HL-60 (cell line): Measurements from ENCODE around the gene SEC23A.

Source experiments
- GABPA ChIP-seq: IDR thresholded peaks from 2 replicates; pipeline ENCODE4 v1.6.1; 2012; ENCODE audit warnings: low read depth
- POLR2AphosphoS5 ChIP-seq: IDR thresholded peaks from 2 replicates; pipeline ENCODE4 v1.6.1; 2012; ENCODE audit warnings: low read depth
- SPI1 ChIP-seq: IDR thresholded peaks from 2 replicates; pipeline ENCODE4 v1.6.1; 2012; ENCODE audit warnings: low read depth, mild to moderate bottlenecking, borderline replicate concordance
- TF ChIP-seq, protein P1 (sequence below): IDR thresholded peaks from one replicate; pipeline ENCODE4 v1.5.1; 2011; ENCODE audit warnings: low read length, control low read depth, inconsistent platforms; ENCODE audit not compliant: insufficient read depth
- TF ChIP-seq, protein P2 (sequence below): IDR thresholded peaks from 2 replicates; pipeline ENCODE4 v1.6.1; 2012; ENCODE audit warnings: low read depth; ENCODE audit not compliant: insufficient replicate concordance

DNA sequence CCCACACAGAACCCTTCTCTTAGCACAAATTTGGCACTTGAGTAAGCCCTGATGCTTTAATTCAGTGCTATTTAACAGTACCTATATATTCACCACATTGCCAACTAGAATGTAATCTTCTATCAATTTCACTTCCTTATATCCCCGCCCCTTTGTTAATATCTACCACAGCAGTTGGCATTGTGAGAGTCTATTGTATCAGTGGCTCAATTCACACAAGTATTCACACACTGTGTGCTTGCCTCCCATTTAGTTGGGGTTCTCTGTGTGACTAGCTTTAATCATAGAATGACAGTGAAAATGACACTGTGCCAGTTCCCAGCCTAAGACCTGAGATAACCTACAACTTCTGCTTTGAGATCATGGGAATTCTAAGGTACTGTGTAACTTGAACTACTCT lies 103.1 kb downstream of the SEC23A start:
- TF ChIP-seq GABPA (no peak), POLR2AphosphoS5 (no peak), SPI1 (no peak)
- TF ChIP-seq, protein P1, sequence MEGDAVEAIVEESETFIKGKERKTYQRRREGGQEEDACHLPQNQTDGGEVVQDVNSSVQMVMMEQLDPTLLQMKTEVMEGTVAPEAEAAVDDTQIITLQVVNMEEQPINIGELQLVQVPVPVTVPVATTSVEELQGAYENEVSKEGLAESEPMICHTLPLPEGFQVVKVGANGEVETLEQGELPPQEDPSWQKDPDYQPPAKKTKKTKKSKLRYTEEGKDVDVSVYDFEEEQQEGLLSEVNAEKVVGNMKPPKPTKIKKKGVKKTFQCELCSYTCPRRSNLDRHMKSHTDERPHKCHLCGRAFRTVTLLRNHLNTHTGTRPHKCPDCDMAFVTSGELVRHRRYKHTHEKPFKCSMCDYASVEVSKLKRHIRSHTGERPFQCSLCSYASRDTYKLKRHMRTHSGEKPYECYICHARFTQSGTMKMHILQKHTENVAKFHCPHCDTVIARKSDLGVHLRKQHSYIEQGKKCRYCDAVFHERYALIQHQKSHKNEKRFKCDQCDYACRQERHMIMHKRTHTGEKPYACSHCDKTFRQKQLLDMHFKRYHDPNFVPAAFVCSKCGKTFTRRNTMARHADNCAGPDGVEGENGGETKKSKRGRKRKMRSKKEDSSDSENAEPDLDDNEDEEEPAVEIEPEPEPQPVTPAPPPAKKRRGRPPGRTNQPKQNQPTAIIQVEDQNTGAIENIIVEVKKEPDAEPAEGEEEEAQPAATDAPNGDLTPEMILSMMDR: no peak
- TF ChIP-seq, protein P2, sequence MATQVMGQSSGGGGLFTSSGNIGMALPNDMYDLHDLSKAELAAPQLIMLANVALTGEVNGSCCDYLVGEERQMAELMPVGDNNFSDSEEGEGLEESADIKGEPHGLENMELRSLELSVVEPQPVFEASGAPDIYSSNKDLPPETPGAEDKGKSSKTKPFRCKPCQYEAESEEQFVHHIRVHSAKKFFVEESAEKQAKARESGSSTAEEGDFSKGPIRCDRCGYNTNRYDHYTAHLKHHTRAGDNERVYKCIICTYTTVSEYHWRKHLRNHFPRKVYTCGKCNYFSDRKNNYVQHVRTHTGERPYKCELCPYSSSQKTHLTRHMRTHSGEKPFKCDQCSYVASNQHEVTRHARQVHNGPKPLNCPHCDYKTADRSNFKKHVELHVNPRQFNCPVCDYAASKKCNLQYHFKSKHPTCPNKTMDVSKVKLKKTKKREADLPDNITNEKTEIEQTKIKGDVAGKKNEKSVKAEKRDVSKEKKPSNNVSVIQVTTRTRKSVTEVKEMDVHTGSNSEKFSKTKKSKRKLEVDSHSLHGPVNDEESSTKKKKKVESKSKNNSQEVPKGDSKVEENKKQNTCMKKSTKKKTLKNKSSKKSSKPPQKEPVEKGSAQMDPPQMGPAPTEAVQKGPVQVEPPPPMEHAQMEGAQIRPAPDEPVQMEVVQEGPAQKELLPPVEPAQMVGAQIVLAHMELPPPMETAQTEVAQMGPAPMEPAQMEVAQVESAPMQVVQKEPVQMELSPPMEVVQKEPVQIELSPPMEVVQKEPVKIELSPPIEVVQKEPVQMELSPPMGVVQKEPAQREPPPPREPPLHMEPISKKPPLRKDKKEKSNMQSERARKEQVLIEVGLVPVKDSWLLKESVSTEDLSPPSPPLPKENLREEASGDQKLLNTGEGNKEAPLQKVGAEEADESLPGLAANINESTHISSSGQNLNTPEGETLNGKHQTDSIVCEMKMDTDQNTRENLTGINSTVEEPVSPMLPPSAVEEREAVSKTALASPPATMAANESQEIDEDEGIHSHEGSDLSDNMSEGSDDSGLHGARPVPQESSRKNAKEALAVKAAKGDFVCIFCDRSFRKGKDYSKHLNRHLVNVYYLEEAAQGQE: no peak
